ENCODE measurements around the gene BUB1B. TPM values are rescaled to one million over a fixed set of nuclear protein-coding genes. Genes with fewer than 3 reads are reported as not detected.

BUB1B gene
- total RNA-seq, 1 experiment from 2014 or later = 105 TPM

GRCh38 chr15:40192942-40193341 lies 32.1 kb downstream of the BUB1B start:
- DNase-seq = no peak
- Histone ChIP-seq H3K9me3 (replicated peaks) (no peaks in the 10 kb centered on the region), H3K36me3 (peaks cover 81% of the 10 kb centered on the region), H3K4me3 (no peak overlapping the region), H3K4me1 (no peaks in the 10 kb centered on the region), H3K27ac (no peak overlapping the region), H3K27me3 (no peaks in the 10 kb centered on the region)

DNA sequence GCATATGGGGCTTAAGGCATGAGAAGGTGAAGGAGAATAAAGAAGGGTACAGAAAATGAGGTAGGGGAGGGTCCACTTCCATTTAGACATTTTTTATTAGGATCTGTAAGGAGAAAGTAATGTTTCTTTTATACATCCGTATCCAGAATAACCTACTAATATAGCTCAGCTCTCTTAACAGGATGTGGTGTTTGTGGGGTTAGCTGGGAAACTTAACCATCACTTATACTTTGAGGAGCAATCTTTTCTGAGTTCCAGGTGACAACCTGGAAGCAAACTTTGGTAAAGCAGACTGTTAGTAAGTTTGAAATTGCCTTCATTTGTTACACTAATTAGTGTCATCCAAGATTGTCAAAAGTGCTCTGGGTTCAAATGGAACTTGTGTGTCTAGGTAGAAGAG lies 36.6 kb downstream of the BUB1B start:
- no peak for DNase-seq
- H3K9me3 ChIP-seq (replicated peaks) = no peaks in the 10 kb centered on the region
- H3K36me3 ChIP-seq = peaks cover 86% of the 10 kb centered on the region
- H3K4me3 ChIP-seq = no peak overlapping the region
- no peaks in the 10 kb centered on the region for H3K4me1 ChIP-seq
- no peak overlapping the region for H3K27ac ChIP-seq
- no peaks in the 10 kb centered on the region for H3K27me3 ChIP-seq

- H3K27ac ChIP-seq = no peak overlapping the region
- no peak for DNase-seq
- H3K9me3 ChIP-seq (replicated peaks) = no peaks in the 10 kb centered on the region
- no peaks in the 10 kb centered on the region for H3K27me3 ChIP-seq
- no peaks in the 10 kb centered on the region for H3K4me1 ChIP-seq
- H3K4me3 ChIP-seq = no peak overlapping the region
- peaks cover 89% of the 10 kb centered on the region for H3K36me3 ChIP-seq
These were observed 37.7 kb downstream of the BUB1B start for GRCh38 chr15:40198355-40199085.

- peaks cover 94% of the 10 kb centered on the region for H3K36me3 ChIP-seq
- H3K27ac ChIP-seq = no peak overlapping the region
- DNase-seq = no peak
- no peaks in the 10 kb centered on the region for H3K9me3 ChIP-seq (replicated peaks)
- H3K4me1 ChIP-seq = no peaks in the 10 kb centered on the region
- no peaks in the 10 kb centered on the region for H3K27me3 ChIP-seq
- no peak overlapping the region for H3K4me3 ChIP-seq
These were observed 43.2 kb downstream of the BUB1B start for GRCh38 chr15:40204100-40204499.

- Histone ChIP-seq H3K9me3 (replicated peaks) (no peaks in the 10 kb centered on the region), H3K27me3 (no peaks in the 10 kb centered on the region), H3K27ac (no peak overlapping the region), H3K36me3 (peaks cover 86% of the 10 kb centered on the region), H3K4me1 (no peaks in the 10 kb centered on the region; the same call in 1 of the 2 replicates), H3K4me3 (no peak overlapping the region)
- DNase-seq = peak; percentile 51 to 85
These were observed 56.4 kb downstream of the BUB1B start for GRCh38 chr15:40217166-40217824.

GRCh38 chr15:40219801-40220200 lies 58.9 kb downstream of the BUB1B start:
- H3K9me3 ChIP-seq (replicated peaks) = no peaks in the 10 kb centered on the region
- H3K4me1 ChIP-seq = no peaks in the 10 kb centered on the region; the same call in 1 of the 2 replicates
- no peak overlapping the region for H3K27ac ChIP-seq
- H3K4me3 ChIP-seq = no peak overlapping the region
- H3K36me3 ChIP-seq = peaks cover 70% of the 10 kb centered on the region
- no peaks in the 10 kb centered on the region for H3K27me3 ChIP-seq
- no peak for DNase-seq

- H3K9me3 ChIP-seq (replicated peaks) = no peaks in the 10 kb centered on the region
- no peaks in the 10 kb centered on the region; the same call in 1 of the 2 replicates for H3K4me1 ChIP-seq
- no peak overlapping the region for H3K4me3 ChIP-seq
- H3K27me3 ChIP-seq = no peaks in the 10 kb centered on the region
- H3K36me3 ChIP-seq = peaks cover 56% of the 10 kb centered on the region
- no peak overlapping the region for H3K27ac ChIP-seq
- DNase-seq = no peak
These were observed 61.3 kb downstream of the BUB1B start for GRCh38 chr15:40222131-40222530.

- Histone ChIP-seq H3K27ac (no peak overlapping the region), H3K4me3 (no peak overlapping the region), H3K36me3 (peaks cover 25% of the 10 kb centered on the region), H3K4me1 (no peaks in the 10 kb centered on the region), H3K9me3 (replicated peaks) (no peaks in the 10 kb centered on the region), H3K27me3 (no peaks in the 10 kb centered on the region)
- DNase-seq = no peak
These were observed 65.9 kb downstream of the BUB1B start for GRCh38 chr15:40226736-40227135.

- peaks cover 3% of the 10 kb centered on the region; the same call in 1 of the 2 replicates for H3K4me1 ChIP-seq
- H3K9me3 ChIP-seq (replicated peaks) = no peaks in the 10 kb centered on the region
- DNase-seq = no peak
- H3K27ac ChIP-seq = no peak overlapping the region
- peaks cover 21% of the 10 kb centered on the region for H3K36me3 ChIP-seq
- no peaks in the 10 kb centered on the region for H3K27me3 ChIP-seq
- H3K4me3 ChIP-seq = no peak overlapping the region
These were observed 68.4 kb downstream of the BUB1B start for GRCh38 chr15:40229316-40229715.

DNA sequence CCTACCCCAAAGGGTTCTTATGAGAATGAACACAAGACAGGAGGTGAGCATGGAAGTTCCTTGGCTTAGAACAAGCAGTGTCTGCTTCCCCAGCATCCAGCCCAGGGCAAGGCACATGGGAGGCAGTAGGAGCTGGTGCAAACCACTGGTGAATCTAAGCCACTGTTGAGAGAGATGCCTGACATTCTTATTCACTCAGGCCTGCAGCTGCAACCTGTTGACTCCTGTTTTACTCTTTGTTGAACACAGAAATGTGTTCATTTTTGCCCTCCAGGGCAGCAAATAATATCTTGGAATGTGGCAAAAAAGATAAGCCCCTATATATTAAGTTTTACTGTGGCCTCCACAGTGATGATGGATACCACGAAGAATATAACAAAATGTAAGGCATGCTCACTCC lies 69.1 kb downstream of the BUB1B start:
- DNase-seq = no peak
- Histone ChIP-seq H3K27ac (no peak overlapping the region), H3K27me3 (no peaks in the 10 kb centered on the region), H3K4me3 (no peak overlapping the region), H3K36me3 (peaks cover 16% of the 10 kb centered on the region), H3K4me1 (peaks cover 4% of the 10 kb centered on the region; the same call in 1 of the 2 replicates), H3K9me3 (replicated peaks) (no peaks in the 10 kb centered on the region)

GRCh38 chr15:40232625-40233070 lies 71.8 kb downstream of the BUB1B start:
- no peaks in the 10 kb centered on the region for H3K27me3 ChIP-seq
- H3K9me3 ChIP-seq (replicated peaks) = no peaks in the 10 kb centered on the region
- no peak for DNase-seq
- H3K4me3 ChIP-seq = no peak overlapping the region
- no peak overlapping the region for H3K27ac ChIP-seq
- H3K4me1 ChIP-seq = peaks cover 4% of the 10 kb centered on the region; the same call in 1 of the 2 replicates
- peaks cover 14% of the 10 kb centered on the region for H3K36me3 ChIP-seq

DNA sequence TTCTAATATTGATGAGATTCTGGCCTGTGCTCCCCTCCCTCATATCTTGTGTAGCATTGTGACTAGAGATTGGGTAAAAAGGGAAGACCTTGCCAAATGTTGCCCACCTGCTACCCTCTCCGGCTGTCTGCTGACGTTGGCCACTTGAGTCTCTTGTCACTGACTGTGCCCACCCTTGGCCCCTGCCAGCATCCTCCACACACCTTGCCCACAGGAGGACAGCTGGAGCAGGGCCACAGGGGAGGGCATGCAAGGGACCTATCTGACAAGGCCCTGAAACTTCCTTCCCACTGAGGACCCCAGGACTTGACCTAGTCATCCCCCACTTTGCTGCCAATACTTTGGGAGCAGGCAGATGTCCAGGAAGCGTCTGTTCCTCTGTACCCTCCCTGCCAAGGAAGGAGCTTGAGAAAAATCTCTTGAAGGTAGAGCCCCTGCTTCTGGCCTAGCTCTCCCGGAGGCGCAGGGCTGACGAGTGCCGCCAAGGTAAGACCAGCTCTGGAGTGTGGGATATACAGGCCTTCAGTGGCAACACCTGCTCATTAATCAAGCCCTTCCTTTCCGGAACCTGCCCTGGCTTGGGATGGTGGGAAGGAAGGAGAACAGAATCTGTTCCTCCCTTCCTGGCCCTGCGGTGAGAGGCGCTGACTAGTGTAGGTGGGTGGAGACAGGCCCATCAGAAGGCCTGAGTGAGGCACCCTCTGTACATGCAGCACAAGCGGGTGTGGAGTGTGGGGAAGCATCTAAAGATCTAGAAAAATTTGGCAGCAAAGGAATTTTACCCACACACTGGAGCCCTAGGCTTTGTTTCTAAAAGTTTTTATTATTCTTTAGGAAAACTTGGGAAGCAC lies 73.1 kb downstream of the BUB1B start:
- Histone ChIP-seq H3K27ac (no peak overlapping the region), H3K36me3 (peaks cover 4% of the 10 kb centered on the region; the same call in 1 of the 2 replicates), H3K4me1 (peaks cover 4% of the 10 kb centered on the region; the same call in 1 of the 2 replicates), H3K4me3 (no peak overlapping the region), H3K9me3 (replicated peaks) (no peaks in the 10 kb centered on the region), H3K27me3 (no peaks in the 10 kb centered on the region)
- DNase-seq = no peak

DNA sequence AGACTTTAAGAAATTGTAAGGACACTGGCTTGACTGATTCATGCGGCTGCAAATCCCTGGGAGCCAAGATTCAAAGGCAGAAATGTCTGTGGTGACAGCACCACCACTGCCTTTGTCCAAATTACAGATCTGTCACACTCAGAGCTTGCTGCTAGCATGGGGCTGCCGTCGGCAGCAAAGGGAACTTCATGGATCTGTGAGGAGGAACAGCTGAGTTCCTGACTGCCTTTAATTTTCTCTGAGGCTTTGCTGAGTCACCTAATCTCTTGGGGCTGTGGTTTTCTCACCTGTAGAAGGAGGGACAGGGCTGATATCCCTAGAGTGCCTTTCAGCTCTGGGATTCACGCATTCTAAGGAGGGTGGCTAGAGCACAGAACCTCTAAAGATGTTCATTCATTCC lies 73.9 kb downstream of the BUB1B start:
- Histone ChIP-seq H3K27ac (no peak overlapping the region), H3K27me3 (peaks cover 4% of the 10 kb centered on the region; the same call in 1 of the 2 replicates), H3K36me3 (0 out of 2 replicates have a peak, but pooled peaks cover 2% of the 10 kb centered on the region), H3K4me1 (peaks cover 4% of the 10 kb centered on the region; the same call in 1 of the 2 replicates), H3K4me3 (no peak overlapping the region), H3K9me3 (replicated peaks) (no peaks in the 10 kb centered on the region)
- DNase-seq = no peak

DNA sequence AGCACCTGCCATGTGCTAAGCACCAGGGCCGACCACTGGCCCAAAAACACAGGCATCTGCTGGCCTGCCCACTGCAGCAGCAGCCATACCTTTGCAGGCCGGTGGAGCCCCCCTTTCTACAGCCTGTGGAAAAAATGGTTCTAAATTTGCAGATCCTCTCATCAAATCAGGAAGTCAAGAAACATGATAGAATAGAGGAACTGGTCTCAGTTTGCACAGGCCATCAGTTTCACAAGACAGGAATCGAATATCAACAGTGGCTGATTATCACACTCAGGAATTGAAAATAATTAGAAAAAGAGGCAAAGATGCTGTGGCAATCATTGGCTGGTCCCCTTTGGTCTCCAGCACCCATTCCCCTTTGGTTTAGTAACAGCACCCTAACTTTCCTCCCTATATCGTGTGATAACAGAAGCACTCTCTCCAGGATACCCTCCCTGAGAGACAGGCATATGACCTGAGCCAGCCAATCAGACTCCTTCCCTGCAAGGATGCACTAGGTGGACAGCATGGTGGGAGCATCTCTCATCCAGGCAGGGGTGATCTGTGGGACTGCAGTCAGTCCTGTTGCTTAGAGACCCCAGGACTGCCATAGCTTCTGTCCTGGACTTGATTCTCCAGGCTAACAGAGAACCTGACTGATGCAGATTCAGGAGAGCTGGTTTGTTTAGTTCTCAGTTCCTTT lies 74.5 kb downstream of the BUB1B start:
- H3K27me3 ChIP-seq = peaks cover 9% of the 10 kb centered on the region
- H3K4me3 ChIP-seq = no peak overlapping the region
- no peak for DNase-seq
- H3K4me1 ChIP-seq = peaks cover 4% of the 10 kb centered on the region; the same call in 1 of the 2 replicates
- H3K9me3 ChIP-seq (replicated peaks) = no peaks in the 10 kb centered on the region
- 0 out of 2 replicates have a peak, but pooled peaks cover 2% of the 10 kb centered on the region for H3K36me3 ChIP-seq
- no peak overlapping the region for H3K27ac ChIP-seq

Measured in SJCRH30 (cell line).